H1 (cell line): Measurements from ENCODE around the gene ENOX2.

Source experiments
- JUN ChIP-seq: IDR thresholded peaks from 2 replicates; pipeline ENCODE4 v1.6.1; 2011; ENCODE audit warnings: low read depth, mild to moderate bottlenecking, improper control_type of control experiment, low read length
- TF ChIP-seq, protein P1 (sequence below), 3 experiments: IDR thresholded peaks; 1 replicate in 2 of 3; 2 replicates in 1 of 3; pipeline versions ENCODE4 v1.5.1 to v1.6.1; 2011; ENCODE audit warnings: low read length in 3 of 3, mild to moderate bottlenecking in 3 of 3, inconsistent platforms in 2 of 3, low read depth in 1 of 3, moderate library complexity in 1 of 3; ENCODE audit not compliant: insufficient read depth in 1 of 3; ENCODE audit errors: control extremely low read depth in 1 of 3

DNA sequence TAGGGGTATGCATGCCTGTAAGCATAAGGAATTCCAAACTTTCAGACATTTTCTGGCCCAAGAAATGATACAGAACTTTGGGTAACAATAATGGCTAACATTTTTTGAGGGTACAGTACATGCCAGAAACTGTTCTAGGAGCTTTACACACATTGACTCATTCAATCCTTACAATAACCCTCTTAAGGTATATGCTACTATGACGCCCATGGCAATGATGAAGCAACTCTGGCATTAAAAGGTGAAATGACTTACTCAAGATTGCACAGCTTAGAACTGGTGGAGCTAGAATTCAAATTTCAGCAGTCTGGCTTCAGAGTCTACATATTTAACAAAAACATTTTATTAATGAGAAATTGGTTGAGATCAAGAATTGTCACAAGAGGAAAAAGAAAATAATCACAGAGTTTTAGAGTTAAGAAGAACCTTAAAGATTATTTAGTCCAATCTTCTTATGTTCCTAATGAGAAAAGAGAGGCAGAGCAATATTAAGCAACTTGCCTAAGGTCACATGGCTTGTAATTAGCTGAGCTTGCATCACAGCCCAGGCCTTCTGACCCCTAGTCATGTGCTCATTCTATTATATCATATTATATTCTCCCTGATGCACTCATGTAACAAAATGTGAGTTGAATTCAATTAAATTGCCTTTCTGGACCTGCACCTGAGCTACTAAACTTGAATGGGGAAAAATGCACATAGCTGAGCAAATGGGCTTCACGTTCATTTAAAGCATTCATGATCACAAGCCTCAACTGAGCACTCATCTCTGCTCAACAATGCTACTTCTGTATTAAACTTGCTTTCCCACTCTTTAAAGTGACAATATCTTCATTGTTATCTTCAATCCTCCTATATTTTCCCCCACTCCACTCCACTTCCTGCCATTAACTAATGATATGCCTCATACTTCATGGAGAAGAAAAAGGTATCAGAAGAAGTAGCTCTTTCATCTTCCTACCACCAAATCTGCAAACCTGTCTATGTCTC is 73.2 kb downstream of the ENOX2 start:
- no peak for TF ChIP-seq JUN
- TF ChIP-seq, protein P1, sequence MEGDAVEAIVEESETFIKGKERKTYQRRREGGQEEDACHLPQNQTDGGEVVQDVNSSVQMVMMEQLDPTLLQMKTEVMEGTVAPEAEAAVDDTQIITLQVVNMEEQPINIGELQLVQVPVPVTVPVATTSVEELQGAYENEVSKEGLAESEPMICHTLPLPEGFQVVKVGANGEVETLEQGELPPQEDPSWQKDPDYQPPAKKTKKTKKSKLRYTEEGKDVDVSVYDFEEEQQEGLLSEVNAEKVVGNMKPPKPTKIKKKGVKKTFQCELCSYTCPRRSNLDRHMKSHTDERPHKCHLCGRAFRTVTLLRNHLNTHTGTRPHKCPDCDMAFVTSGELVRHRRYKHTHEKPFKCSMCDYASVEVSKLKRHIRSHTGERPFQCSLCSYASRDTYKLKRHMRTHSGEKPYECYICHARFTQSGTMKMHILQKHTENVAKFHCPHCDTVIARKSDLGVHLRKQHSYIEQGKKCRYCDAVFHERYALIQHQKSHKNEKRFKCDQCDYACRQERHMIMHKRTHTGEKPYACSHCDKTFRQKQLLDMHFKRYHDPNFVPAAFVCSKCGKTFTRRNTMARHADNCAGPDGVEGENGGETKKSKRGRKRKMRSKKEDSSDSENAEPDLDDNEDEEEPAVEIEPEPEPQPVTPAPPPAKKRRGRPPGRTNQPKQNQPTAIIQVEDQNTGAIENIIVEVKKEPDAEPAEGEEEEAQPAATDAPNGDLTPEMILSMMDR (IDR thresholded peaks at IDR 0.05; ENCODE audit: control extremely low read depth in 1 of 3, insufficient read depth in 1 of 3, low read depth in 1 of 3, low read length in 3 of 3) = no peak
